ENCODE measurements around the gene DSTN. TPM values are rescaled to one million over a fixed set of nuclear protein-coding genes. Genes with fewer than 3 reads are reported as not detected.

DSTN gene
- total and polyA plus RNA-seq, 9 of the 15 experiments (the other 6 are each of a cell fraction or from before 2014, with no cell fraction given) = 25.7 to 88.3 (median 61.0) TPM

DNA sequence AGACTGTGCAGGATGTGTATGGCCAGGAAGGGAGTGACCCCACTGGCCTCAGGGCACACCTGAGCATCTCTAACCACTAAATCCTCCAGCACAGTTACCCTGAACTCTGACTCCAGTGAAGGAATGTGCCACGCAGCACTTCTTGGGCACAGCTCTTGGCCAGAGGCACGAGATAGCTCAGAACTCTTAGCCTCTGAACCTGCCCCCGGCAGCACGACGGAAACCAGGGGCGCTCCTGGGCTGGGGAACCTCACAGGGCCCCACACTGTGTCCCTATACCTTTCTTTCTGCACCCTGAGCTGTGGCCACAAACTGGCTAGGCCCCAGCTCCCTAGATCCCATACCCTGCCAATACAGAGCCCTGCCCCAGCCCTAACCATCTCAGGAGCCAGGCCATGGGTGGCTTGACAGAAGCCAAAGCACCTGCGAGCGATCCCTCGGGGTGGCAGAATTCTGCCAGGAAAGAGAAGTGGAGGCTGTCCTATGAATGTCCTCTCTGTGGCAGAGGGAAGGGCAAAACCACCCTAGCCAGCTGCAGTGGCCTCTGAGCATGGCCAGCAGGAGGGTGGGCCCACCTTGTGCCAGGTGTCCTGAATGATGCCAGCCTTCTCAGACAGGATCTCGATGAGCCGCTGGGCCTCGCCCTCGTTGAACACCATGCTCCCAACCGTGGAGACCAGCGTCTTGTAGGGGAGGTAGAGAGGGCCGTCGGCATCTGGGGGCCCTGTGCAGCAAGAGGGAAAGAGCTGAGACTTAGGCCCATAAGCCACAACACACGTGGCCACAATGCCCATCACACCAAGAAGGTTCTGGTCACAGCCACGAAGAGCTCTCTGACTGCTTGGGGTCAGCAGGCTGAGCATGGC, 72.8 kb downstream of the DSTN start:
- ATAC-seq (no peak), FAIRE-seq (no peak), DNase-seq (ENCODE audit: extremely low read depth in 1 of 4, low spot score in 3 of 4) (no peak)
- H4K20me1 ChIP-seq (replicated peaks; ENCODE audit: control insufficient read depth, insufficient read depth, low read length) = peaks cover 6% of the 10 kb centered on the region; the same call in 1 of the 2 replicates
- WGBS (ENCODE audit: insufficient coverage, low coverage, missing lambda C conversion rate) = 82% methylated on average over 14 of the region's 19 CpGs
- ChIA-PET POLR2A (no interaction called here), CTCF (ENCODE audit: low intra/inter-chr PET ratio) (no interaction called here)
- intact Hi-C loops (cut with micrococcal nuclease) (no loop called here), in situ Hi-C loops (cut with MboI) (no loop called here)
- no peak overlapping the region for H3K4me3 ChIP-seq
- H3K4me1 ChIP-seq (replicated peaks in 1 of 2; ENCODE audit: control insufficient read depth in 2 of 2, insufficient read depth in 2 of 2, low read length in 2 of 2) = peaks cover 0 to 4% of the 10 kb centered on the region in 2 experiments; a peak in 2 of 5 replicates
- H3K27ac ChIP-seq (ENCODE audit: extremely low read depth, low read depth, low read length) = no peak overlapping the region
- H3K9me3 ChIP-seq (replicated peaks; ENCODE audit: control insufficient read depth, insufficient read depth, low read depth, low read length) = no peaks in the 10 kb centered on the region
- H3K27me3 ChIP-seq (ENCODE audit: control insufficient read depth in 2 of 2, insufficient read depth in 2 of 2, low read length in 2 of 2) = no peaks in the 10 kb centered on the region
- H3K36me3 ChIP-seq (ENCODE audit: control insufficient read depth, insufficient read depth, low read length) = peaks cover 15% of the 10 kb centered on the region; the same call in 1 of the 3 replicates
- TF ChIP-seq MEF2A (IDR thresholded peaks at IDR 0.05; ENCODE audit: control insufficient read depth, low read depth, low read length) (no peak), KAT7 (CRISPR knock-in tag; IDR thresholded peaks at IDR 0.05; ENCODE audit: borderline replicate concordance) (no peak), ELF4 (CRISPR knock-in tag; IDR thresholded peaks at IDR 0.05) (no peak), ZNF41 (CRISPR knock-in tag; conservative IDR thresholded peaks at IDR 0.05) (no peak), PHB (CRISPR knock-in tag; IDR thresholded peaks at IDR 0.05) (no peak), SAP30 (IDR thresholded peaks at IDR 0.05; ENCODE audit: borderline replicate concordance, insufficient read depth, low read depth, low read length, poor library complexity, severe bottlenecking) (no peak), HLTF (IDR thresholded peaks at IDR 0.05) (no peak), POLR3G (IDR thresholded peaks at IDR 0.05; ENCODE audit: extremely low read depth, insufficient read length, insufficient replicate concordance) (no peak), XRCC5 (IDR thresholded peaks at IDR 0.05; ENCODE audit: low read depth, low read length) (no peak), SAFB2 (IDR thresholded peaks at IDR 0.05; ENCODE audit: borderline replicate concordance, low read depth, low read length, severe bottlenecking) (no peak), ZNF445 (CRISPR knock-in tag; IDR thresholded peaks at IDR 0.05; ENCODE audit: low read depth) (no peak), ZC3H8 (IDR thresholded peaks at IDR 0.05) (no peak)
- TF ChIP-seq, protein P1, sequence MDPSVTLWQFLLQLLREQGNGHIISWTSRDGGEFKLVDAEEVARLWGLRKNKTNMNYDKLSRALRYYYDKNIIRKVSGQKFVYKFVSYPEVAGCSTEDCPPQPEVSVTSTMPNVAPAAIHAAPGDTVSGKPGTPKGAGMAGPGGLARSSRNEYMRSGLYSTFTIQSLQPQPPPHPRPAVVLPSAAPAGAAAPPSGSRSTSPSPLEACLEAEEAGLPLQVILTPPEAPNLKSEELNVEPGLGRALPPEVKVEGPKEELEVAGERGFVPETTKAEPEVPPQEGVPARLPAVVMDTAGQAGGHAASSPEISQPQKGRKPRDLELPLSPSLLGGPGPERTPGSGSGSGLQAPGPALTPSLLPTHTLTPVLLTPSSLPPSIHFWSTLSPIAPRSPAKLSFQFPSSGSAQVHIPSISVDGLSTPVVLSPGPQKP (CRISPR knock-in tag; IDR thresholded peaks at IDR 0.05) = no peak
- TF ChIP-seq, protein P2, sequence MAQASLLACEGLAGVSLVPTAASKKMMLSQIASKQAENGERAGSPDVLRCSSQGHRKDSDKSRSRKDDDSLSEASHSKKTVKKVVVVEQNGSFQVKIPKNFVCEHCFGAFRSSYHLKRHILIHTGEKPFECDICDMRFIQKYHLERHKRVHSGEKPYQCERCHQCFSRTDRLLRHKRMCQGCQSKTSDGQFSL (CRISPR knock-in tag; IDR thresholded peaks at IDR 0.05) = no peak
- TF ChIP-seq, protein P2 (tag; IDR thresholded peaks at IDR 0.05) = no peak
- BruUV-seq (replicated peaks) = no TSS peak
- no peaks in the 10 kb centered on the region for H3K9me1 ChIP-seq (ENCODE audit: control insufficient read depth, insufficient read depth, low read length)
- no peak overlapping the region for H2AFZ ChIP-seq (ENCODE audit: low read depth, low read length)
- H3K79me2 ChIP-seq (ENCODE audit: control insufficient read depth, insufficient read depth, low read length) = no peaks in the 10 kb centered on the region; the same call in 2 of the 3 replicates
- H3K9ac ChIP-seq (ENCODE audit: insufficient read depth in 1 of 2, low read depth in 2 of 2, low read length in 2 of 2) = no peak overlapping the region
- no peak overlapping the region for H3K4me2 ChIP-seq (ENCODE audit: insufficient read depth, low read length)
